HUES48 (cell line): ENCODE results near the gene ADGRG1.

Experiments
- H3K27ac ChIP-seq: one replicate; pipeline ENCODE4 v1.7.0; 2013; ENCODE audit warnings: low read depth, low read length, inconsistent platforms
- H3K27me3 ChIP-seq: 2 replicates; pipeline ENCODE4 v1.6.1; 2013; ENCODE audit warnings: mild to moderate bottlenecking, low read length; ENCODE audit not compliant: control insufficient read depth, insufficient read depth
- H3K36me3 ChIP-seq: 2 replicates; pipeline ENCODE4 v1.6.1; 2013; ENCODE audit warnings: low read length; ENCODE audit not compliant: control insufficient read depth, insufficient read depth
- H3K4me1 ChIP-seq: 2 replicates; pipeline ENCODE4 v1.6.1; 2013; ENCODE audit warnings: mild to moderate bottlenecking, low read length; ENCODE audit not compliant: control insufficient read depth, insufficient read depth
- H3K4me3 ChIP-seq: 2 replicates; pipeline ENCODE4 v1.5.1; 2013; ENCODE audit warnings: mild to moderate bottlenecking, low read depth, low read length
- H3K9ac ChIP-seq: 2 replicates; pipeline ENCODE4 v1.6.1; 2013; ENCODE audit warnings: mild to moderate bottlenecking, low read depth, low read length, moderate library complexity
- H3K9me3 ChIP-seq: 2 replicates; pipeline ENCODE4 v1.6.1; 2013; ENCODE audit warnings: low read length; ENCODE audit not compliant: control insufficient read depth, insufficient read depth

ADGRG1 gene

DNA sequence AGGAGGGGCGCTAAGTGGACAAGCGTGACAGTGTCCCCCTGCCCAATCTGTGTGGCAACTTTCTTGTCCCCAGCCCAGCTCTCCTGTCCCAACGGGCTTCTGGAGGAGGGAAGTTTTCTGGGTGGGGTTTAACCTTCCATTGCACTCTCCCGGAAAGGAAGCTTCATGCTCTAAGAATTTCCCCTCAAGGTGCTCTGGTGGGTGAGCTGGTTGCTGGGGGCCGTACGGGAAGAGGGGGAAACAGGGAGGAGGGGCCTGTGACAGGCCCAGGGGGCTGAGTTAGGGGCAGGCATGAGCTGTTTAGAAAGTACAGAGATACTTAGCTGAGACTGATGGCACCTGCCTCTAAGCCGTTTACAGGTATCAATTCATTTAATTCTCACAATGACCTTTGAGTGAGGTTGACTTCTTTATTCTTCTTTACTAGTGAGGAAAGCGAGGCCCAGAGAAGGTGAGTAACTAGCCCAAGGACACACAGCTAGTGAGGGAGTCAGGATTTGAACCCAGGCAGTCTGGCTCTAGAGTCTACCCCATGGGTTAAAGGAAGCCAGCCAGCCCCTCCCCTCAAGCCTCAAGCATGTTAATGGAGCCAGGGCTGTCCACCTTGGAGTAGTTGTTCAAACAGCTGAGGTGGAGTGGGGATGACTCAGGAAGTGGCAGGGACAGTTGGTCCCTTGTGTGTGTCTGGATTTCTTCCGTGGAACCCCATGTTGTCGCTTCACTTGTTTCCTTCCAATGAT, 18.9 kb downstream of the ADGRG1 start:
- Histone ChIP-seq H3K27me3 (no peaks in the 10 kb centered on the region), H3K36me3 (no peaks in the 10 kb centered on the region), H3K9me3 (no peaks in the 10 kb centered on the region), H3K27ac (no peak overlapping the region), H3K4me1 (no peaks in the 10 kb centered on the region), H3K4me3 (no peak overlapping the region), H3K9ac (no peak overlapping the region)

DNA sequence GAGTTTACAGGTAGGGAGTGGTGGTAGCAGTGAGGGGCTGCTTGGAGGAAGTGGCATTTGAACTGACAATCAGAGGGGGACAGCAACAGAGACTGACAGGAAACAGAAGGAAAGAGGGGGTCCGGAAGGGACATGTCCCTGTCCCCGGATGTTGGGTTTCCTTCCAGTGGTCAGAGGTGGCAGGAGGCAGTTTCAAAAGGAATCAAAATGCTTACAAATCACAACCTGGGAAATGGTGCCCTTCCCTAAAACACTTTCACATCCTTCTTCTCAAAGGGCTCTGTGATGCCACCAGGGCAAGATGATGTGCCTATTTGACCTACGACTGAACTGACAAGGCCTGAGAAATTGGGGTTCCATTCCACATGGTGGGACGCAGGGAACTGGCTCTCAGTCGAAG, 19.7 kb downstream of the ADGRG1 start:
- H3K9ac ChIP-seq = no peak overlapping the region
- H3K27ac ChIP-seq = no peak overlapping the region
- no peaks in the 10 kb centered on the region for H3K4me1 ChIP-seq

DNA sequence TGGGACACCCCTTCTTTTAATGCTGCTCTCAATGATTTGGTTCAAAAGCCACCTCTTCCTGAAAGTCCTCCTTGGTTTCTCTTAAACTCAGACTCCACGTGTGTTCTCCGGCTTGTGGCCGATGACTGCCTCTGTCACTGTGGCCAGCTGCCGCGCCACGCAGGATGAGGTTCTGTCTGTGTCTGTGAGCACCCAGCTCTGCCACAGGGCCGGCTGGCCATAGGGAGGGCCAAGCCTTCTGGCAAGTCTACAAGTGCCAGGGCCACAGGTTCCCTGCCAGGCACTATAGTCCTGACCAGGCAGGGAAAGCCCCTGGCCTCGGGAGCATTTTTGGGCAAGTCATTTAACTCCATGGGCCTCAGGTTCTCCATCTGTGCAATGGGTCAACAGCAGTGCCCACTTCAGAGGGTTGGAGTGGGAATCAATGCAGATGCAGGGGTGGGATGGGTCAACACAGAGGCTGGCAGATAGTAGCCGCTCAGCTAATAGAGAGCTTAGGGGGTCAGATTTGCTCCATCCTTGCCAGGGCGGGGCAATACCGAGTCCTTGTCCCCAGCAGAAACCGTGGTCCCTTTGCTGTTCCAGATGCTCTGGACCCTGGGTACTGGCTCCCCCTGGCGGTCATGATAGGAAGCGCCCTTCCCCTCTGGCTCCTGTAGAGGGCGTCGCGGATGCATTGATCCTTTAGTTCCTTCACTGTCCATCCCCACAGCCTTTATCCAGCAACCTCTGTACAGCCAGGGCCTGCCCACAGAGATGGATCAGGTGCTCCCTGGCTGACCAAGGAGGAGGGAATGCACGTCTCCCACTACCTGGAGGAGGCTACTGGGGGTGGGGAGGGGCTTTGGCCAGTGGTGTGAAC, 20.4 kb downstream of the ADGRG1 start:
- Histone ChIP-seq H3K27ac (no peak overlapping the region), H3K4me1 (no peaks in the 10 kb centered on the region), H3K36me3 (no peaks in the 10 kb centered on the region), H3K9ac (no peak overlapping the region), H3K27me3 (no peaks in the 10 kb centered on the region), H3K4me3 (no peak overlapping the region), H3K9me3 (no peaks in the 10 kb centered on the region)

More for the DNA sequence above, 19.7 kb downstream of the ADGRG1 start:
- Histone ChIP-seq H3K36me3 (no peaks in the 10 kb centered on the region), H3K4me3 (no peak overlapping the region), H3K27me3 (no peaks in the 10 kb centered on the region), H3K9me3 (no peaks in the 10 kb centered on the region)

DNA sequence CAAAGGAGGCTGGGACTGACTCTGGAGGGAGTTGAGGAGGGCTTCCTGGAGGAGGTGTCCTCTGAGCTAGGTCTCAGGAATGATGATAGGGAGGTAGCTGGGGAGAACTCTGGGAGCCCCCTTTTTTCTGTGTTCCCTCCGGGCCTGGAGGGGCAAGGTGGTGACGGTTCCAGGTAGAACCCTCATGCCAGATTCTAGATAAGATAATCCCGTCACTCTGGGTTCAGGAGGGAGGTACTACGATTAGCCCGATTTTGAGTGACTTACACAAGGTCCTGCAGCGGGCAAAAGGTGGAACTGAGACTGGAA, 21.0 kb downstream of the ADGRG1 start:
- H3K36me3 ChIP-seq = no peaks in the 10 kb centered on the region
- no peak overlapping the region for H3K9ac ChIP-seq
- no peak overlapping the region for H3K4me3 ChIP-seq
- H3K27ac ChIP-seq = no peak overlapping the region
- H3K27me3 ChIP-seq = no peaks in the 10 kb centered on the region
- no peaks in the 10 kb centered on the region for H3K9me3 ChIP-seq
- no peaks in the 10 kb centered on the region for H3K4me1 ChIP-seq

DNA sequence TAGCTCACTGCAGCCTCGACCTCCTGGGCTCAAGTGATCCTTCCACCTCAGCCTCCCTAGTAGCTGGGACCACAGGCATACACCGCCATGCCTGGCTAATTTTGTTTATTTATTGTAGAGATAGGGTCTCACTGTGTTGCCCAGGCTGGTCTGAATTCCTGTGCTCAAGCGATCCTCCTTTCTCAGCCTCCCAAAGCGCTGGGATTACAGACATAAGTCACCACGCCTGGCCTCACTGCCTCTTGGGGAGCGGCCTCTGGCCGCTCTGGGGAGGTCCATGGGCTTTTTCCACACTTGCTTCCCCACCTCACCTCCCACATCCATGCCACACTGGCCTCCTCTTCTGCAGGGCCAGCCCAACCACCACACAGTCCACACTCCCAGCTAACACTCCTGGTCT, 21.4 kb downstream of the ADGRG1 start:
- no peaks in the 10 kb centered on the region for H3K9me3 ChIP-seq
- H3K36me3 ChIP-seq = no peaks in the 10 kb centered on the region
- H3K9ac ChIP-seq = no peak overlapping the region
- no peaks in the 10 kb centered on the region for H3K27me3 ChIP-seq
- no peak overlapping the region for H3K27ac ChIP-seq
- H3K4me3 ChIP-seq = no peak overlapping the region
- H3K4me1 ChIP-seq = no peaks in the 10 kb centered on the region

DNA sequence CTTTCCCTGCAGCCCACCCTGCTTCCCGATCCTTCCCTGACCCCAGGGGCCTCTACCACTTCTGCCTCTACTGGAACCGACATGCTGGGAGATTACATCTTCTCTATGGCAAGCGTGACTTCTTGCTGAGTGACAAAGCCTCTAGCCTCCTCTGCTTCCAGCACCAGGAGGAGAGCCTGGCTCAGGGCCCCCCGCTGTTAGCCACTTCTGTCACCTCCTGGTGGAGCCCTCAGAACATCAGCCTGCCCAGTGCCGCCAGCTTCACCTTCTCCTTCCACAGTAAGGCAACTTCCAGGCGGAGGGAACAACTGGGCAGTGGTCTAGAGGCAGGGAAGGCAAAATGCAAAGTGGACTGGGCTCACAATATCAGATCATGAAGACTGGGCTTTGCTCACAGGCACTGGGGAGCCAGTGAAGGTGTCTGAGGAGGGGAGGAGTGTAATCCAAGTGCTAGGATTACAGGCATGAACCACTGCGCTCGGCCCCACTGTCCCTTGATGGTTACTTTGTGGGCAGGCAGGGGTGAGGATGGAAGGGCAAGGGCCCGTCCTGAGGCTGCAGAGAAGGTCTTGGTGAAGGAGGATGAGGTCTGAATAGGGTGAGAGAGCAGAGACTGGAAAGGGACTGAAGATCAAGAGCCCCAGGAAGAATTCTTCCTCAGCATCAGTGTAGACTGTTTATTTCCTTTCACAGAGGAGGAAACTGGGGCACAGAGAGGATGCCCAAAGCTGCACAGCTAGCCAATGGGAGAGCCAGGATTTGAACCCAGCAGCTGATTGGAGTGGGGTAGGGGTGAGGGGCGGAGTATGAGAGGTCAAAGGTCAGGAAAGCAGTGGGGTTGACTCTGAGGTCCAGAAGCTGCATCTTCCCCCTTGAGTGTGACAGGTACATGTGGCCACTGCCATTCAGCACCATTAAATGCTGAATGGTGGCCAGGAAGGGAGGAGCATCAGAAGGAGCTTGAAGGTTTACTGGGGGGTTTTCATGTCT, 23.2 kb downstream of the ADGRG1 start:
- Histone ChIP-seq H3K27me3 (no peaks in the 10 kb centered on the region), H3K4me1 (no peaks in the 10 kb centered on the region), H3K36me3 (no peaks in the 10 kb centered on the region), H3K4me3 (no peak overlapping the region), H3K27ac (no peak overlapping the region), H3K9ac (no peak overlapping the region), H3K9me3 (no peaks in the 10 kb centered on the region)

DNA sequence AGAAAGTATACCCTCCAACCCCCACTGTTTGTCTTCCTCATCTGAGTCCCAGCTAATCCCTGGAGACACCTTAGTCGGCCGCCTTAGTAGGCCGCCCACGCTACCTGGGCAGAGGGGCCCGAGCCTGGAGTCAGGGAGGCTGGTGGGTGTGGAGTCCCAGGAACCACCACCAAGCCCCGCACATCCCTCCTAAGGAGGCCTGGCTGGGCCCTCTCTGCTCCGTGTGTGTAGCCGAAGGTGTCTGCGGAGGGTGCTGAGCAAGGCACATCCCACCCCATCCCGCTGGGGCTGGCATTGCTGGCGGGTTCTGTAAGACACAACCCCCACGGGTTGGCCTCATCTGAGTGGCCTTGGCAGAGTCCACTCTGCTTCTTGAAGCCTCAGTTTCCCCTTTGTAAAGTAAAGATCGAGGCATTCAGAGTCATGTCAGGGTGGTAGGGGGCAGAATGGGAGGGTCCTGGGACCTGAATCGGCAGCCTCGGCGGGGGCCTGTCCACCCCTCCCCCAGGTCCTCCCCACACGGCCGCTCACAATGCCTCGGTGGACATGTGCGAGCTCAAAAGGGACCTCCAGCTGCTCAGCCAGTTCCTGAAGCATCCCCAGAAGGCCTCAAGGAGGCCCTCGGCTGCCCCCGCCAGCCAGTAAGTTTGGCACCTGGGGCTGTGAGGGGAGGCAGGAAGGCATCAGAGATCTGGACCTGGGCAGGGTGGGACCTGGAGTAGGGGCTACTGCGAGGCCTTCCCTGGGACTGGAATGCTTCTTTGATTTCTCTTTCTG, 24.5 kb downstream of the ADGRG1 start:
- Histone ChIP-seq H3K36me3 (no peaks in the 10 kb centered on the region), H3K9me3 (no peaks in the 10 kb centered on the region), H3K27me3 (no peaks in the 10 kb centered on the region), H3K4me3 (no peak overlapping the region), H3K9ac (no peak overlapping the region), H3K4me1 (no peaks in the 10 kb centered on the region), H3K27ac (no peak overlapping the region)

DNA sequence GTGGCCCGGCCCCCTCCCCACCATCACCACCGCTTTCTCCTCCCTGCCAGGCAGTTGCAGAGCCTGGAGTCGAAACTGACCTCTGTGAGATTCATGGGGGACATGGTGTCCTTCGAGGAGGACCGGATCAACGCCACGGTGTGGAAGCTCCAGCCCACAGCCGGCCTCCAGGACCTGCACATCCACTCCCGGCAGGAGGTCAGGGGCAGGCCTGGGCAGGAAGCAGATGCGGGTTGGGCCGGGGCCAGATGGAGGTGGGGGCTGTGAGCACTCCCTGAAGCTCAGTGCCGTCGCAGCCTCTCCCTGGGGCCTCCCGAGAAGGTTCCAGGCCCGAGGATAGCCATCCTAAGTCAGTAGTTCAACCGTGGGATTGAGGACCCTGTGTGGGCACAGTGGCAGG, 25.5 kb downstream of the ADGRG1 start:
- no peaks in the 10 kb centered on the region for H3K4me1 ChIP-seq

DNA sequence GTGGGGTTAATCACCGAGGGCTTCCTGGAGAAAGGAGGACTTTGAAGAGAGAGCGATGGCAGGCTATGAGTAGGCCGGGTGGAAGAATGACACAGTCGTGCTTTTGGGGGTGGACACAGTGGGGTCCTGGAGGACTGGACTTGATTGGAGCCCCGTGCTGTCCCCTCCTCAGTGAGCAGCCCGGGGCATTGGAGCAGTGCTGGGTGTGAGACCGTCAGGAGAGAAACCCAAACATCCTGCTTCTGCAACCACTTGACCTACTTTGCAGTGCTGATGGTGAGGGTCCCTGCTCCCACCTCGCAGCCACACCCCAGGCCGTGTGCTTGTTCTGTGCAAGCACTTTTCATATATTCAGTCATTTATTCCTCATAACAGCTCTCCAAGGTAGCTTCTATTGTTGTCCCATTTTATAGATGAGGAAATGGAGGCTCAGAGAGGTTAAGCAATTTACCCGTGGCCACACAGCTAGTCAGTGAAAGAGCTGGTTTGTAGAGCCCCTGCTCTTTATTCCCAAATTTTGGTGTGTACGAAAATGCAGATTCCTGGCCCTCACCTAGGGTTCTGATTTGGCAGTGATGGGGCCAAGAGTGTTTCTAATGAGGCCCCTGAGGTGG, 28.0 kb downstream of the ADGRG1 start:
- H3K4me1 ChIP-seq = no peaks in the 10 kb centered on the region
- no peaks in the 10 kb centered on the region for H3K9me3 ChIP-seq
- H3K9ac ChIP-seq = no peak overlapping the region
- no peaks in the 10 kb centered on the region for H3K27me3 ChIP-seq
- H3K36me3 ChIP-seq = no peaks in the 10 kb centered on the region
- no peak overlapping the region for H3K27ac ChIP-seq
- no peak overlapping the region for H3K4me3 ChIP-seq

More for the DNA sequence above, 25.5 kb downstream of the ADGRG1 start:
- no peak overlapping the region for H3K9ac ChIP-seq
- H3K36me3 ChIP-seq = no peaks in the 10 kb centered on the region
- H3K27me3 ChIP-seq = no peaks in the 10 kb centered on the region
- no peaks in the 10 kb centered on the region for H3K9me3 ChIP-seq
- H3K27ac ChIP-seq = no peak overlapping the region
- no peak overlapping the region for H3K4me3 ChIP-seq

DNA sequence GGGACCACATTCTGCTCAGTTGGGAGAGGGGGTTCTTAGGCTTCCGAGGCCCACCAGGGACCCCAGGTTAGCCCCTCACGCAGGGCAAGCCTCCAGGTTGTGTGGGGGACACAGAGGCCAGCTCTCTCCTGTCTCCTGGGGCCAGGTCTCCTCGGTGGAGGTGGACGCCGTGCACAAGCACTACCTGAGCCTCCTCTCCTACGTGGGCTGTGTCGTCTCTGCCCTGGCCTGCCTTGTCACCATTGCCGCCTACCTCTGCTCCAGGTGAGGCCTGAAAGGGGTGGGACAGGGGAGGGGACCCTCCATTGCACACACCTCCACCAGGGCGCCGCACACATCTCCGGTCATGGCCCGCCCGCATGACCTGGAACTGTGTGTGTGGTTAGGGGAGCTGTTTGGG, 28.8 kb downstream of the ADGRG1 start:
- H3K36me3 ChIP-seq = no peaks in the 10 kb centered on the region
- no peaks in the 10 kb centered on the region for H3K27me3 ChIP-seq
- no peak overlapping the region for H3K4me3 ChIP-seq
- H3K9me3 ChIP-seq = no peaks in the 10 kb centered on the region
- no peak overlapping the region for H3K9ac ChIP-seq
- H3K27ac ChIP-seq = no peak overlapping the region
- no peaks in the 10 kb centered on the region for H3K4me1 ChIP-seq
